Naive B cell (primary cell): ENCODE measurements around the gene ZNF391. TPM values are rescaled to one million over a fixed set of nuclear protein-coding genes. Genes with fewer than 3 reads are reported as not detected.

Experiments used
- ATAC-seq, 2 donors: fragments of 150-1000 bp; cut with Tn5 transposase; 2 replicates each; pipeline ENCODE4 v1.10.0; 2021; ENCODE audit warnings: low read depth in 2 of 2, mild to moderate bottlenecking in 2 of 2, moderate library complexity in 2 of 2
- DNase-seq: peaks from one replicate; pipeline ENCODE4 v3.0.0; 2022
- H3K27ac Mint-ChIP-seq, 6 donors: one replicate each; pipeline ENCODE4 v1.8.0; 2020 to 2022; ENCODE audit warnings: mild to moderate bottlenecking in 6 of 6, mixed read lengths in 6 of 6, moderate library complexity in 5 of 6, inconsistent platforms in 2 of 6
- H3K27me3 Mint-ChIP-seq, 3 donors: one replicate each; pipeline ENCODE4 v1.8.0; 2021 to 2022; ENCODE audit warnings: mixed read lengths in 3 of 3, mild to moderate bottlenecking in 1 of 3
- H3K36me3 Mint-ChIP-seq, 2 donors: one replicate each; pipeline ENCODE4 v1.8.0; 2020 to 2022; ENCODE audit warnings: mixed read lengths in 2 of 2, inconsistent platforms in 1 of 2, mild to moderate bottlenecking in 1 of 2
- H3K4me1 Mint-ChIP-seq, 3 donors: one replicate each; pipeline ENCODE4 v1.8.0; 2020 to 2022; ENCODE audit warnings: mixed read lengths in 3 of 3, inconsistent platforms in 1 of 3, mild to moderate bottlenecking in 1 of 3, moderate library complexity in 1 of 3
- H3K4me3 Mint-ChIP-seq, 8 donors: one replicate each; pipeline ENCODE4 v1.8.0; 2020 to 2022; ENCODE audit warnings: mild to moderate bottlenecking in 8 of 8, mixed read lengths in 8 of 8, moderate library complexity in 8 of 8, inconsistent platforms in 2 of 8
- H3K9me3 Mint-ChIP-seq, 7 donors: one replicate each; pipeline ENCODE4 v1.8.0; 2020 to 2022; ENCODE audit warnings: mixed read lengths in 7 of 7, mild to moderate bottlenecking in 5 of 7, inconsistent platforms in 2 of 7, moderate library complexity in 1 of 7
- polyA plus RNA-seq, 6 donors: library from polyadenylated mRNA; unstranded; fragments of 300-500 nt; fragmentation: Illumina TruSeq; gene quantifications; one replicate each; pipeline ENCODE4 v1.2.3, GENCODE V29; 2021; ENCODE audit warnings: low read depth in 6 of 6

Gene ZNF391
- polyA plus RNA-seq, 6 donors from 2014 or later: 0.95 to 7.4 (median 3.8) TPM

- Mint-ChIP-seq H3K4me3 (no peak overlapping the region), H3K9me3 (peaks cover 4 to 21% (median 12%) of the 10 kb centered on the region in 7 donors), H3K27me3 (peaks cover 7 to 26% (median 15%) of the 10 kb centered on the region in 3 donors), H3K27ac (no peak overlapping the region), H3K36me3 (peaks cover 0 to 14% of the 10 kb centered on the region in 2 donors), H3K4me1 (no peaks in the 10 kb centered on the region)
- DNase-seq (no peak), ATAC-seq (no peak)
These were observed 40.4 kb downstream of the ZNF391 start for GRCh38 chr6:27428966-27429365.

- Mint-ChIP-seq H3K9me3 (peaks cover 11 to 26% (median 25%) of the 10 kb centered on the region in 7 donors), H3K4me3 (no peak overlapping the region), H3K36me3 (peaks cover 9 to 24% of the 10 kb centered on the region in 2 donors), H3K27me3 (peaks cover 14 to 49% (median 15%) of the 10 kb centered on the region in 3 donors), H3K4me1 (no peaks in the 10 kb centered on the region), H3K27ac (no peak overlapping the region)
- ATAC-seq (no peak), DNase-seq (no peak)
These were observed 45.2 kb downstream of the ZNF391 start for GRCh38 chr6:27433714-27434113.

- DNase-seq (no peak), ATAC-seq (no peak)
- peaks cover 0 to 21% (median 6%) of the 10 kb centered on the region in 3 donors for H3K27me3 Mint-ChIP-seq
- H3K4me3 Mint-ChIP-seq: no peak overlapping the region
- peaks cover 7 to 31% (median 17%) of the 10 kb centered on the region in 7 donors for H3K9me3 Mint-ChIP-seq
- no peaks in the 10 kb centered on the region for H3K4me1 Mint-ChIP-seq
- H3K36me3 Mint-ChIP-seq: peaks cover 7 to 19% of the 10 kb centered on the region in 2 donors
- no peak overlapping the region for H3K27ac Mint-ChIP-seq
These were observed 50.8 kb downstream of the ZNF391 start for GRCh38 chr6:27439371-27439770.

GRCh38 chr6:27441001-27441400 is 52.4 kb downstream of the ZNF391 start:
- Mint-ChIP-seq H3K9me3 (peaks cover 7 to 24% (median 10%) of the 10 kb centered on the region in 7 donors), H3K27me3 (peaks cover 0 to 12% (median under 1%) of the 10 kb centered on the region in 3 donors), H3K4me3 (no peak overlapping the region), H3K27ac (no peak overlapping the region), H3K4me1 (no peaks in the 10 kb centered on the region), H3K36me3 (peaks cover 9 to 21% of the 10 kb centered on the region in 2 donors)
- ATAC-seq (no peak), DNase-seq (no peak)

- ATAC-seq: no peak
- no peaks in the 10 kb centered on the region for H3K4me1 Mint-ChIP-seq
These were observed 54.4 kb downstream of the ZNF391 start for GRCh38 chr6:27442932-27443331.

GRCh38 chr6:27448456-27448855 is 59.9 kb downstream of the ZNF391 start:
- Mint-ChIP-seq H3K4me1 (no peaks in the 10 kb centered on the region), H3K27ac (no peak overlapping the region), H3K27me3 (no peaks in the 10 kb centered on the region), H3K9me3 (peaks cover 15 to 69% (median 54%) of the 10 kb centered on the region in 7 donors), H3K4me3 (no peak overlapping the region), H3K36me3 (peaks cover 40 to 56% of the 10 kb centered on the region in 2 donors)
- ATAC-seq (no peak), DNase-seq (no peak)

More at GRCh38 chr6:27442932-27443331, 54.4 kb downstream of the ZNF391 start:
- Mint-ChIP-seq H3K4me3 (no peak overlapping the region), H3K27ac (no peak overlapping the region), H3K36me3 (peaks cover 10 to 23% of the 10 kb centered on the region in 2 donors), H3K27me3 (peaks cover 0 to under 1% (median 0%) of the 10 kb centered on the region in 3 donors), H3K9me3 (peaks cover 8 to 31% (median 16%) of the 10 kb centered on the region in 7 donors)
- no peak for DNase-seq

- no peak for DNase-seq
- Mint-ChIP-seq H3K4me3 (no peak overlapping the region), H3K4me1 (no peaks in the 10 kb centered on the region), H3K36me3 (peaks cover 64 to 80% of the 10 kb centered on the region in 2 donors), H3K27me3 (no peaks in the 10 kb centered on the region), H3K27ac (no peak overlapping the region), H3K9me3 (peaks cover 25 to 95% (median 88%) of the 10 kb centered on the region in 7 donors)
- ATAC-seq: no peak
These were observed 63.3 kb downstream of the ZNF391 start for GRCh38 chr6:27451660-27452390.

- H3K36me3 Mint-ChIP-seq: peaks cover 71 to 87% of the 10 kb centered on the region in 2 donors
These were observed 63.9 kb downstream of the ZNF391 start for GRCh38 chr6:27452496-27452897.

More at GRCh38 chr6:27452496-27452897, 63.9 kb downstream of the ZNF391 start:
- Mint-ChIP-seq H3K27ac (no peak overlapping the region), H3K27me3 (no peaks in the 10 kb centered on the region), H3K9me3 (peaks cover 29 to 96% (median 90%) of the 10 kb centered on the region in 7 donors), H3K4me1 (no peaks in the 10 kb centered on the region), H3K4me3 (no peak overlapping the region)
- ATAC-seq: no peak
- no peak for DNase-seq

Other genes starting within 250 kb of the ZNF391 start
- gene PRSS16, start 141.1 kb upstream of the ZNF391 start, polyA plus RNA-seq: 1 to 10 TPM in 1 of 6 donors, under 1 TPM in 2, not detected in 3; 0.31 to 1.3 (median 0.76) TPM
- not detected for gene POM121L2, start 76.5 kb upstream of the ZNF391 start, polyA plus RNA-seq
- gene ZNF184, start 84.3 kb downstream of the ZNF391 start, polyA plus RNA-seq: 10 to 100 TPM in 4 of 6 donors, 1 to 10 TPM in 2; 2.8 to 12.3 (median 11.2) TPM